GM19238 (cell line): ENCODE measurements around the gene SAMD11.
"Not testable (repeated sequence)": the region's sequence is repeated elsewhere in the genome, so short reads cannot be mapped to it uniquely, and the experiment has no call there.

Experiments used
- DNase-seq: peaks from one replicate; pipeline ENCODE4 v3.0.0; 2011; ENCODE audit warnings: low spot score; ENCODE audit not compliant: insufficient read length

SAMD11 gene, protein sequence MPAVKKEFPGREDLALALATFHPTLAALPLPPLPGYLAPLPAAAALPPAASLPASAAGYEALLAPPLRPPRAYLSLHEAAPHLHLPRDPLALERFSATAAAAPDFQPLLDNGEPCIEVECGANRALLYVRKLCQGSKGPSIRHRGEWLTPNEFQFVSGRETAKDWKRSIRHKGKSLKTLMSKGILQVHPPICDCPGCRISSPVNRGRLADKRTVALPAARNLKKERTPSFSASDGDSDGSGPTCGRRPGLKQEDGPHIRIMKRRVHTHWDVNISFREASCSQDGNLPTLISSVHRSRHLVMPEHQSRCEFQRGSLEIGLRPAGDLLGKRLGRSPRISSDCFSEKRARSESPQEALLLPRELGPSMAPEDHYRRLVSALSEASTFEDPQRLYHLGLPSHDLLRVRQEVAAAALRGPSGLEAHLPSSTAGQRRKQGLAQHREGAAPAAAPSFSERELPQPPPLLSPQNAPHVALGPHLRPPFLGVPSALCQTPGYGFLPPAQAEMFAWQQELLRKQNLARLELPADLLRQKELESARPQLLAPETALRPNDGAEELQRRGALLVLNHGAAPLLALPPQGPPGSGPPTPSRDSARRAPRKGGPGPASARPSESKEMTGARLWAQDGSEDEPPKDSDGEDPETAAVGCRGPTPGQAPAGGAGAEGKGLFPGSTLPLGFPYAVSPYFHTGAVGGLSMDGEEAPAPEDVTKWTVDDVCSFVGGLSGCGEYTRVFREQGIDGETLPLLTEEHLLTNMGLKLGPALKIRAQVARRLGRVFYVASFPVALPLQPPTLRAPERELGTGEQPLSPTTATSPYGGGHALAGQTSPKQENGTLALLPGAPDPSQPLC

DNA sequence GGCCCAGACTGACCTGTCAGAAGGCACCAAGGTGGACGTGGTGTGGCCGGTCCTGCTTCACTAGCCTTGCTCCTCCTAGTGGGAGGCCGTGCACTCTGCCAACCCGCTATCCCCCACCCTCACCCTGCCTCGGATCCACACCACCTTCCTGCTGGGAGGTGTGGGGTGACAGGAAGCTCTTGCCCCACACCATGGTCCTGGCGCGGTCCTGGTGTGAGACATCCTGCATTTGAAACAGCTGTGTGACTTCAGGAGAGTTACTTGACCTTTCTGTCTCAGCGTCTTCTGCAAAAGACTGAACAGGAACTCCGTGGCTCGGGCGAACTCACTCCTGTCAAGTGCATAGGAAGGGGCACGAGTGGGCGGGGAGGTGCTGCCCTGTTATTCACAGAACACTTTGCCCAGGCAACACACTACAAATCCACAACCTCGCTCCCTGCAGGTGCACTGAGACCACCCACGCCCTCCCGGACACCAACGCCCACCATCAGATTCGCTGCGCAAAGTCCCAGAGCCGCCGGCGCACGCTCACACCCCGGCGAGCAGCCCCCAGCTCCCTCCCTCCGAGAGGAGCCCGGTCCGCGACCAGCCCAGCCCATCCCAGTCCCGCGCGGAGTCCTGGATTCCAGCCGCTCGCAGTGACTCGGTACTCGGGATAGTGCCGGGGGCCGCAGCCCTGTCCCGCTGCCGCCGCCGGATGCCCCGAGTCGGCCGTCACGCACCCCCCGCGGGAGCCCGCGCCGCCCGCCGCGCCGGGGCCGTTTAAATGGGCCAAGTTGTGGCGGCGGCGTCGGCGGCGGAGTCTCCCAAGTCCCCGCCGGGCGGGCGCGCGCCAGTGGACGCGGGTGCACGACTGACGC lies at the start of gene SAMD11:
SAMD11 (plus strand) TSS at position 793 of the 860 bp plus-strand sequence. CDS start 509 bp downstream, outside the sequence.
- no peak for DNase-seq

DNA sequence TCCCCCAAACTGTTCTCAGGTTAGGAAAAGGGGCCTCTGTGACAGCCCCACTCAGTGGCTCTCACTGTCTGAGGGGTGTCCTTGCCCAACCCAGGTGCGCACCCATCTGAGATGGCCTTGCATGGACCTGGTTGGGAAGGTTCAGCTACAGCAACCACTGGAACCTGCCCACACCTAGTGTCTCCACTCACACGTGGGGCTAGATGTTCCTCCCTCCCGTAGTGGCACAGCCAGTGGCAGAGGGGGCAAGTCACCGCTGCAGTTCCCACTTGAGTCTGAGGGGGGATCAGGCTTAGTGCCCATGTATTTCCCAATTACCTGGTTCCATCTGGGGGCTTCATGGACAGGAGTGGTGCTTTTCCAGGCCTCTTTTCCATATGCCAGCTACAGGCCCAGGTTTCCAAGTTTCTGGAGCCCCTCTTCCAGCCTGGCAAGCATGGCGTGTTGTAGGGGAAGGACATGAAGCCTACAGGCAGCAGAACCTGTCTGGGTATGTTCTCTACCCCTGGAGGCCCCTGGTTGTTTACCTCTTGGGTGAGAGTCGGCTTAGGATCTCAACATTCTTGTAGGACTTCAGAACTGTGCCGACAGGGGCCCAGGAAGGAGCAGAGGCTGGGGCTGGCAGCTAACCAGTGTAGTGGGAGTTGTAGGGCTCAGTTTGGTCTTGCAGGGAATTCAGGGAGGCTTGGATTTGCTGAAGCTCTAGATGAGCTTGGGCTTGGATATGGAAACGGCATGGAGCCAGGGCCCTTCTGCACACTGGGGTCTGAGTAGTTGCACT lies 47.1 kb upstream of the SAMD11 start:
- not testable (repeated sequence) for DNase-seq

DNA sequence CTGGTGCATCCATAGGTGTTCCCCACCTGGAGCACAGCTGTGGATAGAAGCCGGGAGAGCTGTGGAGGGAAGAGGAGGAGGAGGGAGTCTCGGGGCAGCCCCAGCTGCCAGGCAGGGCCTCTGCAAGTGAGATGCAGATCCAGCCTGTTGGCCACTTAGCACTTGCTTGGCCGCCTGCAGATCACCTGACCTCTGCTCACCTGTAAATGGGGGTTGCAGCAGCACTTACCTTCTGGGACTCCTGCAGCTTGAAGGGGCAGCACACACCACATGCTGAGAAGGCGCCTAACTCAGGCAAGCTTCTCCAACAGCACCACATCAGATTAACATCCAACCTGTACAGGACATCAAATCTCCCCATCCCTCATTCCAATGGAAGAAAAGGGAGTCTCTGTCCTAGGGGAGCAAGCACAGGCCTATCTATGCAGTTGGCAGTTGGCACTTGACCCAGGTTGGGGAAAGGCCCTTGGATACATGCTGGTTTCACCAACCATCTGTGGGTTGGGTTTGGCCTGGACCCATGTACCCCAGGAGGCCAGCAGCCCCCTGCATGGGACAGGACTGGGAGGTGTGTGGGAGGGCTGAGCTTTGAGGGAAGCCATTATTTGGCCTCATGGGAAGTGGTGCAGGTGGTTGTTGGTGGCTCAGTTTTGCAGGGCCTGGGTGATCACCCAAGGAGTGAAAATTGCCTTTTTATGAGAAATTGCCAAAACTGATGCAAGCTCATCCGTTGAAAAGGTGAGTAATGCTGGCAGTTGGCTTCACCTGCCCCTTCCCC lies 46.3 kb upstream of the SAMD11 start:
- DNase-seq, result not testable (repeated sequence)

GRCh38 chr1:880511-880910 lies 43.2 kb upstream of the SAMD11 start:
- DNase-seq, result not testable (repeated sequence)

DNA sequence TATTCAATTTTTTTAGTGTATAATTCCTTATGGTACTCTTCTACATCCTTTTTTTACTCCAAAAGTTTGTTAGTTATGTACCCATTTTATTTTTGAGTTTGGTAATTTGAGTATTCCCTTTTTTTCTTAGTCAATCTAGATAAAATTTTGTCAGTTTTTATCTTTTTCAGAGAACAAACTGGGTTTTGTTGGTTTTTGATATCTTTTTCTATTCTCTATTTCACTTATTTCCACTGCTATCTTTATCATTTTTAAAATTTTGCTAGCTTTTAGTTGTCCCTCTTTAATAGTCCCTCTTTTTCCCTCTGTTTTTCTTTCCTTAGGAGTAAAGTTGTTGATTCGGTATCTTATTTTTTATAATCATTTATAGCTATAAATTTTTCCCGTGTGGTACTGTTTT lies 42.8 kb upstream of the SAMD11 start:
- DNase-seq, result not testable (repeated sequence)

GRCh38 chr1:886311-886710 lies 37.4 kb upstream of the SAMD11 start:
- no peak for DNase-seq

- no peak for DNase-seq
Observed at GRCh38 chr1:886760-887159, 37.0 kb upstream of the SAMD11 start.

GRCh38 chr1:888297-888696 lies 35.4 kb upstream of the SAMD11 start:
- DNase-seq, result no peak

GRCh38 chr1:889774-890173 lies 33.9 kb upstream of the SAMD11 start:
- DNase-seq, result not testable (repeated sequence)

- not testable (repeated sequence) for DNase-seq
Observed at GRCh38 chr1:890234-890633, 33.5 kb upstream of the SAMD11 start.

GRCh38 chr1:890661-891060 lies 33.1 kb upstream of the SAMD11 start:
- no peak for DNase-seq

DNA sequence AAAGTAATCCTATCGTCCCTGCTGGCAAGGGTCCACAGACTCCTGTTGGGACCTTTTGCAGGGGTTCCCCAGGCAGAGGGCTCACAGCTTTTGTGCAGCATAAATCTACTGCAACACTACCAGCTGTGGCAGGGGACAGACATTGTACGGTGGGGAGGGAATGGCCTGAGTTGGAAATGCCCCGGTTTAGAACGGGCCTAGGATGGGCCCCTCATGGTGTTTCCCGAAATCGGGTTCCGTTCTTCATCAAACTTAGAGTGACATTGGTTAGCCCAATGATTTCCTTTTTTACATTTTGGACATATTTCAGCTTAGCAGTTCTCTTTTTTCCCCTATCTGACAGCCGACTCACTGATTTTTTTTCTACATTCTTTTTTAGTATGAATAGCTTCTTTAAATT lies 26.5 kb upstream of the SAMD11 start:
- DNase-seq, result no peak

GRCh38 chr1:897951-898350 lies 25.8 kb upstream of the SAMD11 start:
- DNase-seq, result not testable (repeated sequence)

DNA sequence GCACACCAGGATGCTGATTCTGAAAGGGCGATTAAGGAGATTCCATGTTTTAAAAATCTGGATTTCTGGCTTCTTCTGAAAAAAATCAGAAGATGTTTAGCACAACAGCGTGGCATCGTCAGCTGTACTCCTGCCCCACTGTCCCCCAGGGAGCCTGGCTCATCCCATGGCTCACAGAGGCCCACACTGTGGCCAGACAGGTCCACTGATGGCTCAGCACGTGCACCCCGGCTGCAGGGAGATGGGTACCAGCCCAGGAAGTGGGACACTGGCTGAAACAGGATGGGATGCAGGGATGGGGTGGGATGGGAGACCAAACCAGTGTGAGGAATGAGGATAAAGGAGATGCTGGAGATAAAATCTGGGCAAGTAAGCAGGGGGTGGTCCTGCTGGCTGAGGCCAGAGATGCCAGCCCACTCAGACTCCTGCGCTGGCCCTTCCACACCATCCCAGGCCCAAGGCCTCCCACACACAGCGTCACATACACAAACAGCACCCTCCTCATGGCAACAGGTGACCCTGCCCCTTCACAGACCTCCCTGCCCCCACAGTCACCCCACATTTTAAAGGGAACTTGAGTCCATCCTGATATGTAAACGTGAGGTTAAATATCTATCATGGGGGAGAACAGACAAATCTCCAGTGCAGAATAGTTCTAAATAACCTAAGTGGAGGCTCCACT lies 23.9 kb upstream of the SAMD11 start:
- no peak for DNase-seq

DNA sequence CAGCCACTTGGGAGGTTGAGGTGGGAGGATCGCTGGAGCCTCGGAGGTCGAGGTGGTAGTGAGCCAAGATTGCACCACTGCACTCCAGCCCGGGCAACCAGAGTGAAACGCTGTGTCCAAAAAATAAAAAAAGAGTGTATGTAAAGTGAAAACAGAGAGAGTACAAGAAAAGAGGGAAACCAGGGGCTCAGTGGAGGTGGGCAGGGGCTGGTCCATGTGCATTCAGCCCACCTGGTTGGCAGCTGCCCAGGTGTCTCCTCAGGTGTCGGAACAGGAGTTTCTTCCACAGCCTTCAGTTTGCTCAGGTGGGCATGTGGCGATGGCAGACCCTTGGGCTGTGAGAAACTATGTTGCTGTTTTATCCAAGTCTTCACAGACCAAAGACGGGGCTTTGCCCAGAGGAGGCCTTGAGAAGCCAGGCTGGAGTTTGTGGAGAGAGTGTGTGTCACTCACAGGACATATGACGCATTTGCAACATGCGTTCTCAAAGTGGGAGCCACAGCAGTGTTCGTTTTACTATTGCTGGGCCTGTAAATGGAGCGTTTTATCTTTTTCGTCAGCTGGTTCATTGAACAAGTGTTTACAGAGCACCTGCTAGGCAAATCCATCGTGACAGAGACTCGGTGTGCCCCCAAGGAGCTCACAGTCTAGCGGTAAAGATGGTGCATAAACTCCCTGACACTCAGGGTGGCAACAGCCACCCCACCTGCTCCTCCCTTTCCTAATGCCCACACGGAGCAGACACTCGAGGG lies 22.4 kb upstream of the SAMD11 start:
- DNase-seq, result no peak

DNA sequence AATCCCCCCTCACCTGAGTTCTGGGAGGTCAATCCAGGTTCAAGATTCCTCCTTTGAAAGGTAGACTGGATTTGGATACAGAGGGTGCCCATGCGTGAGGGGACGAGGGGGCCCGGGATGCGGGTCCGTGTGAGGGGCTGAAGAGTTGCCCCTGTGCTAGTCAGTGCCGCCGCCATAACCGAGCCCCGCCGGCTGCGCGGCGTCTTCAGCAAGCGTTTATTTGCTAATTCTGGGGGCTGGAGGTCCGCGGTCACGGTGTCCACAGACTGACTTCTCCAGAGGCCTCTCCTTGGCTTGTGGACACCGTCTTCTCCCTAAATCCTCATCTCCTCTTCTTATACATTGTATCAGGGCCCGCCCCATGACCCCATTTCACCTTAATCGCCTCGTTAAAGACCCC lies 20.9 kb upstream of the SAMD11 start:
- peak; percentile 0 for DNase-seq

- no peak for DNase-seq
Observed at GRCh38 chr1:903305-903704, 20.4 kb upstream of the SAMD11 start.

DNA sequence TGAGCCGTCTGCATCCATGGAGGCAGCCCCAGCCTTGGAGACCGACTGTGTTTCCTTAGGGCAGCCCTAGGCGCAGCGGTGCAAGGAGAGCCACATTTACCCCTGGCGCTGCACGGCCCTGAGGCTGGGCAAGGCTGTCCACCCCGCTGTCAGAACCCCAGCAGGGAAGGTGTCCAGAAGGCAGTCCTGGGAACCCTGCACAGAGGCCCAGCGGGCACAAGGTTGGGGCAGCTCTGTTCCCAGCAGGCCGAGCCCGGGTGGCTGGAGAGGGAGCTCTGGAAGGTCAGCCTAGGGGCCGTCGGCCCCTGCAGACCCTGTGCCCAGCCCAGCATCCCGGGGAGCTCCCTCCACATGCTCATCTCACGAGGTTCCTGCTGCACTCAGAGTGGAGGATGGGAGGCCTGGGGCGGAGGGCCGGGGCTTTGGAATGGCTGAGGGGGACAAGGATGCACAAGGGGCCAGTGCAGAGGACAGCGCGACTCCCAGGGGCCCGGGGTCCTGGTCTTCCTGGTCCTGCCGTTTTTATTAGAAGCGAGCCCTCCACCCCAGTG lies 19.9 kb upstream of the SAMD11 start:
- DNase-seq, result peak; percentile 2
